Hematopoietic multipotent progenitor cell treated with erythropoietin and hydrocortisone succinate and interleukin-3 and kit ligand, for 17 days (in vitro differentiated cells): ENCODE data around the gene EN1.

Experiments
- DNase-seq: peaks from one replicate; pipeline ENCODE4 v3.0.0-alpha.2; 2015; ENCODE audit warnings: low spot score

The EN1 gene

DNA sequence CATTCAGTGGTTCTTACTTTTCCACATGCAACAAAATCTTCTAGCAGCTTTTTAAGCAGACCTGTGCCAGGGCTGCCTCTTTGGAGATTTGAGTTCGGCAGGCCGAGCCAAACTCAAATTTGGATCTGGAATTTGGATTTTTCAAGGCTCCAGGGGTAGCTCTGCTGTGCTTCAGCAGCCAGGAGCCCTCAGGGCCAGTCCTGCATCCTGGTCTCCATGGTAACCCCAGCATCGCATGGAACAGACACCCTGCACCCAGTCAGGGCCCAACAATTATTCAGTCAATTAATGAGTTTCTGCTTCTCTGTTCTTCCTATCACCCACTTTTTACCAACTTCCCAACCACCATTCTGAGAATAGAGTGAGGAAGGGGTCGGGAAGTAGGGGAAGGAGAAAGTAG, 30.0 kb downstream of the EN1 start:
- DNase-seq, result no peak

DNA sequence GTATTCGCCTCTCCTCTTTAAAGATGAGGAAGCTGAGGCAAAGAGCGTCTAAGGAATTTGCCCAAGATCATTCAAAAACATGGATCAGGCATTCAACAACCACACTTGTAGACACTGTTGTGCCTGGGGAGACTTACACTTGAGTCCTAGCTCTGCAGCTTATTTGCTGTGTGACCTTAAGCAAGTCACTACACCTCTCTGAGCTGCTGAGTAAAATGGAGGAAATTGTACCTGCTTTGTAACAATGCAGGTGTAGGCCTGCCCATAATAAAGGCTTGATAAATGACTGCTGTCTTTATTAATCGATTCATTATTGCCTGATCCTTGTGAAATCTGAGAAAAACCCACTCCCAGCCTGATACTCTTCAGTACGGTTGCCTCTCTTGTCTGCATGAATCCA, 30.8 kb downstream of the EN1 start:
- DNase-seq, result no peak

GRCh38 chr2:118815731-118816130, 31.7 kb downstream of the EN1 start:
- no peak for DNase-seq

GRCh38 chr2:118815314-118815713, 32.1 kb downstream of the EN1 start:
- DNase-seq, result no peak

DNA sequence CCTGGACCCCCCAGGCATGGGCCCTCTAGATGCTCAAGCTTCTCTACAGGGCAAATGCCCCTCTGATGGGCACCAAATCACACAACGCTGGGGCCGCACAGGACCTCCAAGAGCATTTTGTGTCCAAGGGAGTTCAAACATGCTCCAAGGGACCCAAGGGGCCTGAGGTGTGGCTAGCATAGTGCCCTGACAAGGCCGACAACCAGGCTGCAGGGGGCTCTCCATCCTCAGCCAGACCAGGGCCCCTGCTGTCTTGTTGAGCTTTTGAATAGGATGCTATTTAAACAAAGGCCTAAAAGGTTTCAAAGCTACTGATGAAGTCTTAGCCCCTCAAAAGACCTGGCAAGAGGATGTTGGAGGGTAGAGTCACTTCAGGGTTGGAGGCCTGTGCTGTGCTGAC, 33.1 kb downstream of the EN1 start:
- DNase-seq, result no peak

DNA sequence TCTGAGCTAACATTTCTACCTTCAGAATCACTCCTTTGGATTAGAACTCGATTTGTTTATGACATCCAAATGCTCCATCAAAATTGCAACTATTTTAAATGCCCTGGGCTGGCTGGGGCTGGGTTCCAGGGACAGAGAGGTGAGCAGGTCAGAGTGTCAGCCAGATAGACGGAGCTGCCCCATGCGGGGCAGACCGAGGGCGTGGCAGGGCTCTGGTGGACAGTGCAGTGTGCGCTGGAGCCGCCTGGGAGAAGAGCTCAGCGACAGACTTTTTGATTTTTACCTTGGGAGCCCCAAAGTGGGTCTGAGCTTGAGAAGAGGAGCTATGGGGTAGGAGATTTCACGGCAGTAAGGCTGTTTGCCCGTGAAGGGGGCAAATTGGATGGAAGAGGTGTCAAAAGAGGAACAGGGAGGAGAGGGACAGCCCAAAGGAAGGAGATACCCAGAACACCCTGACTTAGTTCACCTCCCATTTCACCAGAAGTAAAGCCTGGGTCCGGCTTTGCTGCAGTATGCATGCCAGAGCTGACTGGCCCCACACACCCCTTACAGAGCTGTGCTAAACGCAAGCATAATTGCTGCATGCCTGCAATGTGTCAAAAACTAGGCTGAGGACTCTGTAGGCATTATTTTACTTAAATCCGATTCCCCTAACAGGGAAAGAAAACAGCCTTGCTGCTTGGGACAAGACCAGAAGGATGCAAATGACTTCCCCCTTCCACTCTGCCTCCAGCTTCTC, 33.7 kb downstream of the EN1 start:
- no peak for DNase-seq

DNA sequence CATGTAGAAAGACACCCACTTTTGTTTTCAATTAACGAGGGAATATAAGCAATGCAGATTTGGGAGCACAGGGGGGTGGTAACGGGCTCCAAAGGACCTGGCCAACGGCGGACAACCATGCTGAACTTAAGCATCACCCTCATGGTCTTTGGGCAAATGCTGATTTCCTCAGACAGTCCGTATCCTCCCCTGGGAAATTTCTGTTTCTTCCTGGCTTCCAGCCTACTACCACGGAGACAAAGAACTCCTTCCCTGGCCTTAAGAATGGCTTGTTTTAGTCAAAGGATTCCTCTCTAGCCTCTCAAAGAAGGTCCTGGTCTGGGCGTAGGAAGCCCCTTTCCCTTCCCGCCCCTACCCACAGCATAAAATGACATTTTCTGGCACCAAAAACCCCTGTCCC, 34.3 kb downstream of the EN1 start:
- no peak for DNase-seq

- no peak for DNase-seq
These were observed 34.9 kb downstream of the EN1 start for GRCh38 chr2:118812552-118812951.

GRCh38 chr2:118811514-118812115, 35.8 kb downstream of the EN1 start:
- DNase-seq, result no peak

DNA sequence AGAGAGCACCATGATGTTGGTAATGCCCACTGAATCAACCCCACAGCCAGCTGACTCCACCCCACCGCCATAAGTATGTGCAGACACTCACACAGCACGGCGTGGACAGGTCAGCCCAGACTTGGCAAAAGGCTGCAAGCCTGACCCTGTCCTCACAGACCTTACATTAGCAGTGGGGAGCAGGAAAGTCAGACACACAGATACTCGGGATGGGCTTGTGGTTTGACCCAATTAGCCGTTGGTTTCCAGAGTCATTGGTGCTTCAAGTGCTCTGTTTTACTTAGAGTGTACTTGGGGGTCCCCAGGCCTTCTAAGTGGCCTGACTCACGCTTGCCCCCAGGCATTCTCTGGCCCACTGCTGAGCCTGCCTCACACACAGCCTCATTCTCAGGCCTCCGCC, 36.7 kb downstream of the EN1 start:
- DNase-seq, result no peak

- DNase-seq, result no peak
These were observed 39.0 kb downstream of the EN1 start for GRCh38 chr2:118808429-118808809.

DNA sequence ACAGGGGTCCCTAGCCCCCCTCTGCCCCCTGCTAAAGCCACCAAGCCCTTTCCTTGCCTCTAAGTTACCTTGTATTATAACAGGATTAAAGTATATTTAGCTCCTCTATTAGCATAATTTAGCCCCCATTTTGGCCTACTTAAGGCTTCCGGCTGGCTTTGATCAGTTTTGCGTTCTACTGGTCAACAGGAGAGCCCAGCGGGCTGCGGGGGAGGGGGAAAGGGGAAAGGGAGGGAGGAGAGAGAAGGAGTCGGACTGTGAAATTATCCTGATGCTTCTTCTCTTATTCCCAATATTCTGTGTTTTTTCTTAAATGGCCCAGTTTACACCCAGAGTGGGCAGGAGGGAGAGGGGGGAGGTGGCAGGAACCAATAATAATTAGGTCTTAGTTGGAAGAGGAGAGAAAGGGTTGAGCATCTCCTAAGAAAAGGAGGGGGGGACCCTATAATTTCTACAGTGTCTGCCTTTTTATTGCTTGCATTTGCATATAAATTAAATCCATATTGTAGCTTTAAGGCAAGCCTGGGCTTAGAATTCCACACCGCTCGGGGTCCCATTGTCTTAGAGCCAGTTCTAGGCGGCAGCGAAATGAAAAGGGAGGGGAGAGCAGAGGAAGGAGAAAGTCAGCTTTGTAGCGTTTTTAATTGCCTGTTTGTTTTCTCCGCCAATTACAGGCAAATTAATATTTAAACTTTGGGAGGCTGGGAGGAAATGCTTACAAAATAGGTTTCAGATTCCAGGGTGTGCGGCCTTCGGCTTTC, 39.6 kb downstream of the EN1 start:
- DNase-seq, result no peak

DNA sequence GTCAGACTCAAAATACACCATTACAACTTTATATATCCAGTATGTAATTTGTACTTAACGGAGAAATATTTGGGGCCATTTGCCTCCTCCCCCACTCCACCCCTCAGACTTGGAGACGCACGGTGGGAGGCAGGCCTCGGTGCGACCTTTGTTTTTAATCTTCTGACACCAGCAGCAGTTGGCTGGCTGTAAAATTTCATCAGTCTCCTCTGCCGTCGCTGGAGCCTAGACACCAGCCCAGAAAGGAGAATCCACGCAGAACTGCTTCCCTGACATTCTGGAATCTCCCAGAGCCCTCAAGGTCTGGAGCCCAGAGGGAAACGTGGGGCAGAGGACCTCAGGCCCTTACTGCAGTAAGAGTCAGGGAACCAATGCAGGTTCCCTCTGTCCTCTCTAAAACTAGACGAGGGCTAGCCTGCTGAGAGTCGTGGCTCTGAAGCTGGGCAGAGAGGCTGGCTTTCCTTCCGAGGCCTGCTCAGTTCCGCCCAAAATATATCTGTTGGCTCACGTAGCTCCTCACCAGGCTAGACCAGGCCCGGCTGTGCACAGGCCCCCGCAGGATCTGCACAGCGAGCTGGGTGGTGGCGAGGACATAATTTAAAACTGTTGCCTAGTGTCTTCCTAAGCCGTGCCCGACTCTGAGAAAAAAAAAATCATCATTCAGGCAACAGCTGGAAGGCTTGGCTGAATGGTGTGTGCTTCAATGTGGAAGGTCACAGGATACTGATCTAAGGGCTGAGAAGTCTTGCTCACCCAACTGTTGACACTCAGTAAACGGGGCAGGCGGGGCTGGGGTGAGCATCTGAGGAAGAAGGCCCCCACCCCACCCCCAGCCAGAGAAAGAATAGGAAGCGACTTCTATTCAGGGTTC, 40.4 kb downstream of the EN1 start:
- no peak for DNase-seq

GRCh38 chr2:118805064-118805690, 42.3 kb downstream of the EN1 start:
- no peak for DNase-seq

DNA sequence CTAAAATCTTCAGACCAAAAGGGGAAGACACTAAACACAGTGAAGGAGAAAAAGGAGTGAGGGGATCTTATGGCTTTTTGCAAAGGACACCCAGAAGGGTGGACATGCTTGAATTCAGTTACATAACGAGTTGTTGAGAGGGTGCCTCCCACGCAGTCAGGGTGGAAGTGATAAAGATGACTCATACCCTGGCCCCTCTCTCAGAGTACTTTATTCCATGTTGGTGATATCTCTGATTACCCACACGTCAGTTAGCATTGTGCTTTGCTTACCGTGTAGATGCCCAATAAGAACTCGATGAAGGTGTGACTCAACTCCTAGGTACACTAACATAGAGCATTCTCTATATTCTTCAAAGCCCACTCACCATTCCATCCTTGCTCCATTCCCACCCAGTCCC, 44.4 kb downstream of the EN1 start:
- no peak for DNase-seq

DNA sequence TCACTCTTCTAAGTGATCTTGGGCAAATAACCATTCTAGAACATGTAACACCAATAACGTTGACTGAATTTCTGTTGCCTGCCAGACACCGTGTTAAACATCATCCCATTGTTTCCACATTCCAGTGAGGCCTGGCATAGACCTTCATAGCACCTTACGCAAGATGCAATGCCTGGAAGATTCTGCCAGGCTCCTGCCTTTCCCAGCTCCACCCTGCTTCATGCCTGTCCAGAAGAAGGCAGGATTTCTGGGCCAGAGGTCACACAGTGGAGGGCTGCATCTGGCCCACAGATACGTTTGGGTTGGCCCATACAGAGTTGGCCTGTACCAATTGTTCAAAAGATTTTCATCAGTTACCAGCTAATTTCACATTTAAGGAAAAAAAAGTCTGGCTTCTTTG, 46.3 kb downstream of the EN1 start:
- DNase-seq, result no peak

GRCh38 chr2:118800736-118801135, 46.7 kb downstream of the EN1 start:
- no peak for DNase-seq

GRCh38 chr2:118794546-118794945, 52.9 kb downstream of the EN1 start:
- DNase-seq, result no peak
